Right lobe of liver (tissue), 4 donors: ENCODE measurements around the gene LLCFC1.

ENCODE experiments used
- CTCF ChIP-seq, 4 donors: fragments of 200-600 bp in 3 of 4; fragments of 450-650 bp in 1 of 4; IDR thresholded peaks; one replicate each; pipeline versions ENCODE4 v1.5.1 to v1.8.0; 2016 to 2022; ENCODE audit warnings: antibody characterized with exemption in 4 of 4, mild to moderate bottlenecking in 2 of 4
- POLR2A ChIP-seq: fragments of 450-650 bp; IDR thresholded peaks from one replicate; pipeline ENCODE4 v1.6.1; 2017; ENCODE audit warnings: antibody characterized with exemption, mild to moderate bottlenecking
- donor health status: DM: no; HTN: no; CAD: no.
- donor health status: DM: no; HTN: no; CAD: no.
- donor health status: DM: no; HTN: yes; CAD: no.

DNA sequence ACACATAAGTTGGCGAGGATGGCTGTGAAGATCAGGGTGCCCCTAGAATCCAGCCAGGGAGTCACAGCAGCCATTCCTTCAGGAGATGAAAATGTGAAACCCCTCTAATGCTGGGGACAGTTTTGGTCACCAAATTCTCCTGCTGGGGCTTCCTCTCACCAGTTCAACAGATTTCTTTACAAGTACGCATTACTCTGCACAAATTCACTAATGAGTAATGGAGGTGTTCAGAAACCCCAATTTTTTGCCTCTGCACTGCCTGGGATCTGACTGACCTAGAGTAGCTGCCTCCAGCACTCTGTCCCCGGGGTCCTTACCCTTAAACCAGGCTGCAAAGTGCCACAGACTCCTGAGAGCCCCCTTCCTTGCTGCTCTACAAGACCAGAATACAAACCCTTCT, 21.8 kb upstream of the LLCFC1 start:
- no peak for TF ChIP-seq CTCF (IDR thresholded peaks at IDR 0.05)
- no peak for TF ChIP-seq POLR2A
